Colonic mucosa (tissue), 4 donors: Measurements from ENCODE around the gene MYCN. TPM values are rescaled to one million over a fixed set of nuclear protein-coding genes. Genes with fewer than 3 reads are reported as not detected.

Source experiments
- DNase-seq: peaks from one replicate; pipeline ENCODE4 v3.0.0-alpha.2; 2020
- H3K27ac ChIP-seq: fragments of 200-600 bp; one replicate; pipeline ENCODE4 v1.8.0; 2021
- H3K27me3 ChIP-seq: fragments of 200-600 bp; one replicate; pipeline ENCODE4 v1.8.0; 2021
- H3K36me3 ChIP-seq: fragments of 200-600 bp; one replicate; pipeline ENCODE4 v1.8.0; 2021
- H3K4me1 ChIP-seq: fragments of 200-600 bp; one replicate; pipeline ENCODE4 v1.8.0; 2021; ENCODE audit warnings: mild to moderate bottlenecking
- H3K4me3 ChIP-seq: fragments of 200-600 bp; one replicate; pipeline ENCODE4 v1.8.0; 2021
- H3K9ac ChIP-seq, 2 donors: one replicate each; pipeline ENCODE4 v1.7.0; 2013; ENCODE audit warnings: control low read depth in 2 of 2, low read depth in 2 of 2, low read length in 2 of 2
- H3K9me3 ChIP-seq: fragments of 200-600 bp; one replicate; pipeline ENCODE4 v1.8.0; 2021
- CTCF ChIP-seq: fragments of 200-600 bp; IDR thresholded peaks from one replicate; pipeline ENCODE4 v1.8.0; 2022; ENCODE audit warnings: antibody characterized with exemption, mild to moderate bottlenecking
- intact Hi-C: fragments of 100-400 bp; cut with DNase I; formaldehyde crosslinking; loops from one replicate; pipeline ENCODE4 v1.14.1; 2022
- total RNA-seq, 2 donors: library from RNA; stranded (reverse); fragmentation: NEBNext Ultra II Directional in 1 of 2; extraction: Animal tissue kit (Norgen Biotek cat#: 25700) in 1 of 2; gene quantifications; one replicate each; pipeline ENCODE4 v1.2.1, GENCODE V29; 2021
- donor health status: healthy.
- donor health status: DM: no; HTN: no; CAD: no.
- donor health status: DM: no; HTN: no; CAD: no.

The MYCN gene
- total RNA-seq, 2 donors from 2014 or later: 1.5 to 1.7 TPM

- no peak overlapping the region for H3K9ac ChIP-seq
- DNase-seq: no peak
- no peak overlapping the region for H3K27ac ChIP-seq
- no peaks in the 10 kb centered on the region for H3K36me3 ChIP-seq
- intact Hi-C loops: loop anchor here (2.0 to 10.0 kb wide), 4 partner anchors 303 to 569 kb away; no protein-coding TSS in a partner anchor
- H3K4me3 ChIP-seq: no peak overlapping the region
- peaks cover 17% of the 10 kb centered on the region for H3K27me3 ChIP-seq
- peaks cover 6% of the 10 kb centered on the region for H3K4me1 ChIP-seq
- H3K9me3 ChIP-seq: no peaks in the 10 kb centered on the region
- TF ChIP-seq CTCF: no peak
Measured at GRCh38 chr2:15937882-15938802, 2.2 kb upstream of the MYCN start.

GRCh38 chr2:15938803-15939555, 1.4 kb upstream of the MYCN start:
- no peak overlapping the region for H3K27ac ChIP-seq
- H3K9me3 ChIP-seq: no peaks in the 10 kb centered on the region
- H3K27me3 ChIP-seq: peaks cover 17% of the 10 kb centered on the region
- intact Hi-C loops: loop anchor here (2.0 to 10.0 kb wide), 4 partner anchors 304 to 568 kb away; no protein-coding TSS in a partner anchor
- H3K9ac ChIP-seq: no peak overlapping the region
- DNase-seq: no peak
- no peak for TF ChIP-seq CTCF
- H3K4me1 ChIP-seq: peaks cover 6% of the 10 kb centered on the region
- no peak overlapping the region for H3K4me3 ChIP-seq
- no peaks in the 10 kb centered on the region for H3K36me3 ChIP-seq

- no peak for TF ChIP-seq CTCF
- peaks cover 17% of the 10 kb centered on the region for H3K27me3 ChIP-seq
- H3K4me1 ChIP-seq: peaks cover 6% of the 10 kb centered on the region
- no peak for DNase-seq
- intact Hi-C loops: loop anchor here (2.0 to 10.0 kb wide), 4 partner anchors 305 to 568 kb away; no protein-coding TSS in a partner anchor
- H3K27ac ChIP-seq: no peak overlapping the region
- peak overlapping the region; percentile 51 for H3K4me3 ChIP-seq
- H3K9ac ChIP-seq: no peak overlapping the region
- no peaks in the 10 kb centered on the region for H3K36me3 ChIP-seq
- H3K9me3 ChIP-seq: no peaks in the 10 kb centered on the region
Measured at GRCh38 chr2:15939556-15939853, 845 bp upstream of the MYCN start.

- Histone ChIP-seq H3K36me3 (no peaks in the 10 kb centered on the region), H3K9ac (peak overlapping the region in 1 of 2 donors; percentile 49), H3K27ac (no peak overlapping the region), H3K4me1 (peaks cover 6% of the 10 kb centered on the region), H3K27me3 (peaks cover 17% of the 10 kb centered on the region), H3K4me3 (peak overlapping the region; percentile 51), H3K9me3 (no peaks in the 10 kb centered on the region)
- intact Hi-C loops: loop anchor here (2.0 kb wide), 1 partner anchor 278 kb away; no protein-coding TSS in a partner anchor
- peak; percentile 26 for DNase-seq
- TF ChIP-seq CTCF: no peak
Measured at GRCh38 chr2:15940661-15941480, 521 bp downstream of the MYCN start.

- Histone ChIP-seq H3K4me3 (peak overlapping the region; percentile 51), H3K36me3 (no peaks in the 10 kb centered on the region), H3K27me3 (peaks cover 17% of the 10 kb centered on the region), H3K27ac (no peak overlapping the region), H3K9me3 (no peaks in the 10 kb centered on the region), H3K9ac (no peak overlapping the region), H3K4me1 (peaks cover 6% of the 10 kb centered on the region)
- no peak for TF ChIP-seq CTCF
- DNase-seq: peak; percentile 37
- intact Hi-C loops: loop anchor here (2.0 kb wide), 1 partner anchor 277 kb away; no protein-coding TSS in a partner anchor
Measured at GRCh38 chr2:15941481-15941850, 1.1 kb downstream of the MYCN start.
